Measurements from ENCODE around the gene GGCX.

The GGCX gene

DNA sequence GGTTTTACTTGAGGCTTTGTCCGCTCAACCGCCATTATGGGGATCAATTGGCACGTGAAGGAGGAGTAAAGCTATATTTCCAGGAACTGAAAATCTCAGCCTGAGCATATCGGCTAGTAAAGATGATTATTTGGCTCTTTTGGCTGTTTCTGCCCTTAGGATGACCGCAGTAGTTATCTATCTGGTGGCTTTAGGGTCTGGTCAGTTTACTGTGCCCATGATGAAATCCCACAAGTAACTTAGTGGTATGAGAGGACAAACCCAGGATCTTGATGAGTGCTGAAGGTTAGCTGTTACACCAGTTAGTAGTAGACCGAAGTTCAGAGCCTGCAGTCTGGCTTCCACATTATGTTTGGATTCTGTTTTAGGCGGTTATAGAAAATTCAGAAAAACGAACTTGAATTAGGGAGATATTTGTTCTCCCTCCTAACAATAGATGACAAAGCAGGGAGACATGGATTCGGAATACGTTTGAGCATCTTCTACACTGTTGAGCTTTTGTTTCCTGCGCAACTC lies 21.1 kb downstream of the GGCX start:
- peaks cover 34% of the 10 kb centered on the region for H4K20me1 ChIP-seq (ENCODE audit: control insufficient read depth, insufficient read depth, low read depth, low read length)

DNA sequence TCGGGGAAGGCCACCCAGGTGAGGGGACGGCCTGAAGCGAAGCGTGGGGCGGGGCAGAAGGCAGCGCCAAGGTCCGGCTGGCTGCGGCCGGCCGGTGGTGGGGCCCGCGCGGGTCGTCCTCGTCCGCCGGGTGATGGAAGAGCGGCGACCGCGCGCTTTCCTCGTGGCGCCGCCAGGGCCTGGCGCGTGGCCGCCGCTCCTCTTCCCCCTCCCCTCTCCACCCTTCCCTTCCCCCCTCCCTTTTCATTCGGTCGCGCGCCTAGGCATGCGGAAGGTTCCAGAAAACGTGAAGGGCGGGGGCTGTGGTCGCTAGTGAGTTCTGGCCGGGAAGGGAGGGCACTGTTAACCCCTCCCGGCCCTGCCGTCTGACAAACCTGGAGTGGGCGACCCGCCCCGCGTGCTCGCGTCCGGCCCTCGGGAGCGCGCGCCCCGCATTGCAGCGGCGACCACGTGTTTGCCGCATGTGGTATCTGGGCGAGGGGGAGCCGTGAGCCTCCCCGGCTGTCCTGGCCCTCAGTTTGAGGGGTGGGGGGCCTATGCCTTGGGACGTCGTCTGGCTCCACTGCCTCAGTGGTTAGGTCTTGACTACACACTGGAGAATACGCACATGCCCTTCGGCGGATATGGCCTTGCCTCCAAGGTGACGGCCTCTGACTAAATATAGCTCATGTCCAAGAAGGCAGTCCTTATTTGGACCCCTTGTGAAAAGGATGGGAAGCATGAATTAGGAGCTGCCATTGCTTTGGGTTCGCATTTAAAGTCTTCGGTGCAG lies 21.7 kb downstream of the GGCX start:
- Histone ChIP-seq H4K20me1 (ENCODE audit: control insufficient read depth, insufficient read depth, low read depth, low read length) (peaks cover 34% of the 10 kb centered on the region), H3F3A (ENCODE audit: control insufficient read depth, insufficient read depth) (peaks cover 48% of the 10 kb centered on the region), H3K4me3 (ENCODE audit: low read length) (peak overlapping the region; percentile 100), H3K36me3 (ENCODE audit: control insufficient read depth, low read length) (peaks cover 73% of the 10 kb centered on the region), H3K4me2 (ENCODE audit: low read length) (peak overlapping the region; percentile 98), H3K27ac (ENCODE audit: low read depth, low read length) (peak overlapping the region; percentile 91), H3K9me3 (ENCODE audit: control insufficient read depth, insufficient read depth, low read length) (no peaks in the 10 kb centered on the region), H3K27me3 (ENCODE audit: control insufficient read depth, low read length) (no peaks in the 10 kb centered on the region), H3K9me2 (replicated peaks; ENCODE audit: control insufficient read depth, low read length) (no peaks in the 10 kb centered on the region), H3K4me1 (ENCODE audit: control insufficient read depth, low read length) (peaks cover 37% of the 10 kb centered on the region), H3K79me2 (ENCODE audit: control insufficient read depth, low read length) (peaks cover 68% of the 10 kb centered on the region)
- no peak for TF ChIP-seq EZH2phosphoT487 (IDR thresholded peaks at IDR 0.05; ENCODE audit: borderline replicate concordance, low read length)
- TF ChIP-seq, protein P1, sequence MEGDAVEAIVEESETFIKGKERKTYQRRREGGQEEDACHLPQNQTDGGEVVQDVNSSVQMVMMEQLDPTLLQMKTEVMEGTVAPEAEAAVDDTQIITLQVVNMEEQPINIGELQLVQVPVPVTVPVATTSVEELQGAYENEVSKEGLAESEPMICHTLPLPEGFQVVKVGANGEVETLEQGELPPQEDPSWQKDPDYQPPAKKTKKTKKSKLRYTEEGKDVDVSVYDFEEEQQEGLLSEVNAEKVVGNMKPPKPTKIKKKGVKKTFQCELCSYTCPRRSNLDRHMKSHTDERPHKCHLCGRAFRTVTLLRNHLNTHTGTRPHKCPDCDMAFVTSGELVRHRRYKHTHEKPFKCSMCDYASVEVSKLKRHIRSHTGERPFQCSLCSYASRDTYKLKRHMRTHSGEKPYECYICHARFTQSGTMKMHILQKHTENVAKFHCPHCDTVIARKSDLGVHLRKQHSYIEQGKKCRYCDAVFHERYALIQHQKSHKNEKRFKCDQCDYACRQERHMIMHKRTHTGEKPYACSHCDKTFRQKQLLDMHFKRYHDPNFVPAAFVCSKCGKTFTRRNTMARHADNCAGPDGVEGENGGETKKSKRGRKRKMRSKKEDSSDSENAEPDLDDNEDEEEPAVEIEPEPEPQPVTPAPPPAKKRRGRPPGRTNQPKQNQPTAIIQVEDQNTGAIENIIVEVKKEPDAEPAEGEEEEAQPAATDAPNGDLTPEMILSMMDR (IDR thresholded peaks at IDR 0.05; ENCODE audit: low read depth, low read length, poor library complexity, severe bottlenecking): no peak

More for the DNA sequence above, 21.1 kb downstream of the GGCX start:
- Histone ChIP-seq H3K27ac (ENCODE audit: low read depth, low read length) (peak overlapping the region; percentile 91), H3K79me2 (ENCODE audit: control insufficient read depth, low read length) (peaks cover 68% of the 10 kb centered on the region), H3K4me3 (ENCODE audit: low read length) (peak overlapping the region; percentile 100), H3K9me2 (replicated peaks; ENCODE audit: control insufficient read depth, low read length) (no peaks in the 10 kb centered on the region), H3K4me1 (ENCODE audit: control insufficient read depth, low read length) (peaks cover 37% of the 10 kb centered on the region), H3F3A (ENCODE audit: control insufficient read depth, insufficient read depth) (peaks cover 51% of the 10 kb centered on the region), H3K36me3 (ENCODE audit: control insufficient read depth, low read length) (peaks cover 80% of the 10 kb centered on the region), H3K27me3 (ENCODE audit: control insufficient read depth, low read length) (no peaks in the 10 kb centered on the region), H3K4me2 (ENCODE audit: low read length) (peak overlapping the region; percentile 98), H3K9me3 (ENCODE audit: control insufficient read depth, insufficient read depth, low read length) (no peaks in the 10 kb centered on the region)
- no peak for TF ChIP-seq EZH2phosphoT487 (IDR thresholded peaks at IDR 0.05; ENCODE audit: borderline replicate concordance, low read length)
- TF ChIP-seq, protein P1 (IDR thresholded peaks at IDR 0.05; ENCODE audit: low read depth, low read length, poor library complexity, severe bottlenecking): no peak

DNA sequence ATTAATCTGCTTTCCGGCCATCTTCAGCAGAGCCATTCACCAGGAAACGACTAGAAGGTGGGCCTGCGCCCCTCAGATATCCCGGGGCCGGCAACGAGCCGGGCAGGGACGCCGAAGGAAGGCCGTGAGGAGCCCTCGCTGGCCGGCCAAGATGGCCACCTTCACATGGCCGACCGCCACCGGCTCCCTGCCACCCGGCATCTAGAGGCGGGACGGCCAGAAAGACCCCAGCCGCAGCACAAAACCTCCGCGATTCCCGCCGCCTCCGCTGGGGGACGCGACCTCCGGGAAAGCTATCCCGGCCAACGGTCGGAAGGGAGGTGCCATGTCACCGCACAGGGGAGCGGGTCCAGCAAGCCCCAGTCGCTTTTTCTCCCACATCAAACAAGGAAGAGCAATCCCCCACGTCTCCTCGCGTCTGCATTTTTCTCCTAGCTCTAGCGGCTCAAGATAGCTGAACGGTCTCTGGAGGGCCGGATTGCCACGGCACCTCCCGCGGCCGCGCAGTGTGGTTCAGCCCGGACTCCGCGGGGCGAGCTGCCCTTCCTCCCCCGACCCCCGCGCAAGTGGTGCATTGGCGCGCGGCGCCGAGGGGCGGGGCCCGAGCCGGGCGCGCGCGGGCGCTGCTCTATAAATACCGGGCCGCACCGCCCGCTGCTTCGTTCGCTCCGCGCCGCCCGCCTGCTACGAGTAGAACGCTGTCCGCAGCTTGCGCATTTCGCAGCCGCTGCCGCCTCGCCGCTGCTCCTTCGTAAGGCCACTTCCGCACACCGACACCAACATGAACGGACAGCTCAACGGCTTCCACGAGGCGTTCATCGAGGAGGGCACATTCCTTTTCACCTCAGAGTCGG lies 22.6 kb downstream of the GGCX start, which contains the start of gene MAT2A:
Gene MAT2A (plus strand): TSS at position 662 of the 854 bp plus-strand sequence. CDS start 120 bp downstream, at position 782.
- Histone ChIP-seq H3K9me2 (replicated peaks; ENCODE audit: control insufficient read depth, low read length) (no peaks in the 10 kb centered on the region), H4K20me1 (ENCODE audit: control insufficient read depth, insufficient read depth, low read depth, low read length) (peaks cover 34% of the 10 kb centered on the region), H3K4me1 (ENCODE audit: control insufficient read depth, low read length) (peaks cover 37% of the 10 kb centered on the region), H3K4me2 (ENCODE audit: low read length) (peak within 1 kb of the TSS; percentile 98), H3K9me3 (ENCODE audit: control insufficient read depth, insufficient read depth, low read length) (no peaks in the 10 kb centered on the region), H3K27me3 (ENCODE audit: control insufficient read depth, low read length) (no peaks in the 10 kb centered on the region), H3K79me2 (ENCODE audit: control insufficient read depth, low read length) (peaks cover 68% of the 10 kb centered on the region), H3K27ac (ENCODE audit: low read depth, low read length) (peak within 1 kb of the TSS; percentile 91), H3F3A (ENCODE audit: control insufficient read depth, insufficient read depth) (peaks cover 45% of the 10 kb centered on the region), H3K36me3 (ENCODE audit: control insufficient read depth, low read length) (peaks cover 65% of the 10 kb centered on the region), H3K4me3 (ENCODE audit: low read length) (peak within 1 kb of the TSS; percentile 100)
- TF ChIP-seq EZH2phosphoT487 (IDR thresholded peaks at IDR 0.05; ENCODE audit: borderline replicate concordance, low read length): no peak
- TF ChIP-seq, protein P1 (IDR thresholded peaks at IDR 0.05; ENCODE audit: low read depth, low read length, poor library complexity, severe bottlenecking): peak; percentile 73

Data from DOHH2 (cell line).